Caki2 (cell line): ENCODE data around the gene PTBP2. TPM values are rescaled to one million over a fixed set of nuclear protein-coding genes. Genes with fewer than 3 reads are reported as not detected.
A peak's percentile ranks its signal among the peaks of the same experiment; 100 is the strongest.

Source experiments
- DNase-seq: peaks from one replicate; pipeline ENCODE4 v3.0.0-alpha.2; 2015; ENCODE audit warnings: low read depth
- in situ Hi-C: cut with HindIII; loops from 2 replicates; pipeline ENCODE4 v1.10.0; 2016; ENCODE audit warnings: low sequenced_read_pairs, low pct_unique_long_range_greater_than_20kb, mixed read lengths
- total RNA-seq: library from RNA; depleted of rRNA; stranded (reverse); fragments of >200 nt; shearing (Covaris generic); gene quantifications from 2 replicates; pipeline ENCODE4 v1.2.3, GENCODE V29; 2014; ENCODE audit warnings: low replicate concordance; rRNA removed

The PTBP2 gene
- total RNA-seq: 16.0 and 18.8 TPM in 2 replicates

- peak; percentile 78 for DNase-seq
- in situ Hi-C loops: no loop called here
Observed at GRCh38 chr1:96721416-96722160, at the start of gene PTBP2. Gene PTBP2 (plus strand): TSS chr1:96721784. CDS start chr1:96721865, 81 bp downstream.

- in situ Hi-C loops: no loop called here
- no peak for DNase-seq
Observed at GRCh38 chr1:96674915-96675314, 46.7 kb upstream of the PTBP2 start.

- in situ Hi-C loops: no loop called here
- DNase-seq: no peak
Observed at GRCh38 chr1:96682056-96682455, 39.5 kb upstream of the PTBP2 start.

- no peak for DNase-seq
- in situ Hi-C loops: no loop called here
Observed at GRCh38 chr1:96683931-96684330, 37.7 kb upstream of the PTBP2 start.

GRCh38 chr1:96684744-96685143, 36.8 kb upstream of the PTBP2 start:
- DNase-seq: no peak
- in situ Hi-C loops: no loop called here

GRCh38 chr1:96688767-96689166, 32.8 kb upstream of the PTBP2 start:
- in situ Hi-C loops: no loop called here
- DNase-seq: no peak

GRCh38 chr1:96695954-96696353, 25.6 kb upstream of the PTBP2 start:
- DNase-seq: no peak
- in situ Hi-C loops: no loop called here

- in situ Hi-C loops: no loop called here
- no peak for DNase-seq
Observed at GRCh38 chr1:96698342-96698983, 23.1 kb upstream of the PTBP2 start.

- DNase-seq: no peak
- in situ Hi-C loops: no loop called here
Observed at GRCh38 chr1:96703186-96703585, 18.4 kb upstream of the PTBP2 start.

- DNase-seq: no peak
- in situ Hi-C loops: no loop called here
Observed at GRCh38 chr1:96707023-96707422, 14.6 kb upstream of the PTBP2 start.

- in situ Hi-C loops: no loop called here
- DNase-seq: no peak
Observed at GRCh38 chr1:96708482-96708881, 13.1 kb upstream of the PTBP2 start.

- in situ Hi-C loops: loop anchor here (10.0 kb wide), 1 partner anchor 476 kb away; no protein-coding TSS in a partner anchor
- DNase-seq: no peak
Observed at GRCh38 chr1:96710708-96711477, 10.7 kb upstream of the PTBP2 start.

- no peak for DNase-seq
- in situ Hi-C loops: loop anchor here (10.0 kb wide), 1 partner anchor 479 kb away; no protein-coding TSS in a partner anchor
Observed at GRCh38 chr1:96713649-96714048, 7.9 kb upstream of the PTBP2 start.

GRCh38 chr1:96714881-96715280, 6.7 kb upstream of the PTBP2 start:
- in situ Hi-C loops: loop anchor here (10.0 kb wide), 1 partner anchor 480 kb away; no protein-coding TSS in a partner anchor
- no peak for DNase-seq

- DNase-seq: no peak
- in situ Hi-C loops: loop anchor here (10.0 kb wide), 1 partner anchor 481 kb away; no protein-coding TSS in a partner anchor
Observed at GRCh38 chr1:96715482-96715881, 6.1 kb upstream of the PTBP2 start.

GRCh38 chr1:96721053-96721415, 550 bp upstream of the PTBP2 start:
- DNase-seq: no peak
- in situ Hi-C loops: no loop called here

- in situ Hi-C loops: no loop called here
- DNase-seq: peak; percentile 57
Observed at GRCh38 chr1:96722161-96722922, 758 bp downstream of the PTBP2 start.

- in situ Hi-C loops: no loop called here
Observed at GRCh38 chr1:96722958-96723357, 1.4 kb downstream of the PTBP2 start.

More at GRCh38 chr1:96722958-96723357, 1.4 kb downstream of the PTBP2 start:
- DNase-seq: no peak
